ENCODE measurements around the gene ZFC3H1. TPM values are rescaled to one million over a fixed set of nuclear protein-coding genes. Genes with fewer than 3 reads are reported as not detected.

ZFC3H1 gene
- total and polyA plus RNA-seq, 2 of the 8 experiments (the other 6 are each of a cell fraction or from before 2014, with no cell fraction given): 20.0 to 32.4 TPM

DNA sequence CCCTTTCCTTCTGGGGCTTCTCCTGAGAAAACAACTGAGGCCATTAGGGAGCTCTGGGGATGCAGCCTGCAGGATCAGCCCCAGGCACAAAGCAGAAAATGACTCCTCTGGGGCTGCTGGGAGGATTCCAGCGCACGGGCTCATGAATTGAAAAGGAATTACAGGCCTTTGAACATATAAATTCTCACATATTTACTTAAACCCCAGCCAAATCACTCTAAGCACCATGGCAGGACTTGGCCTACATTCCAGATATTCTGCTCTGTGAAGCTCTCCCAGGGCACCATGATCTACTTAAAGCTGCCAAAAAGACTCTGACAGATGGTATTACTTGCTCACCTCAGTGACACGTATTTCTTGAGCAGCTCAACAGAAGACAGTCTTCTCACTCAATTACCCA lies 87.2 kb downstream of the ZFC3H1 start (continued):
- TF ChIP-seq, protein P1, sequence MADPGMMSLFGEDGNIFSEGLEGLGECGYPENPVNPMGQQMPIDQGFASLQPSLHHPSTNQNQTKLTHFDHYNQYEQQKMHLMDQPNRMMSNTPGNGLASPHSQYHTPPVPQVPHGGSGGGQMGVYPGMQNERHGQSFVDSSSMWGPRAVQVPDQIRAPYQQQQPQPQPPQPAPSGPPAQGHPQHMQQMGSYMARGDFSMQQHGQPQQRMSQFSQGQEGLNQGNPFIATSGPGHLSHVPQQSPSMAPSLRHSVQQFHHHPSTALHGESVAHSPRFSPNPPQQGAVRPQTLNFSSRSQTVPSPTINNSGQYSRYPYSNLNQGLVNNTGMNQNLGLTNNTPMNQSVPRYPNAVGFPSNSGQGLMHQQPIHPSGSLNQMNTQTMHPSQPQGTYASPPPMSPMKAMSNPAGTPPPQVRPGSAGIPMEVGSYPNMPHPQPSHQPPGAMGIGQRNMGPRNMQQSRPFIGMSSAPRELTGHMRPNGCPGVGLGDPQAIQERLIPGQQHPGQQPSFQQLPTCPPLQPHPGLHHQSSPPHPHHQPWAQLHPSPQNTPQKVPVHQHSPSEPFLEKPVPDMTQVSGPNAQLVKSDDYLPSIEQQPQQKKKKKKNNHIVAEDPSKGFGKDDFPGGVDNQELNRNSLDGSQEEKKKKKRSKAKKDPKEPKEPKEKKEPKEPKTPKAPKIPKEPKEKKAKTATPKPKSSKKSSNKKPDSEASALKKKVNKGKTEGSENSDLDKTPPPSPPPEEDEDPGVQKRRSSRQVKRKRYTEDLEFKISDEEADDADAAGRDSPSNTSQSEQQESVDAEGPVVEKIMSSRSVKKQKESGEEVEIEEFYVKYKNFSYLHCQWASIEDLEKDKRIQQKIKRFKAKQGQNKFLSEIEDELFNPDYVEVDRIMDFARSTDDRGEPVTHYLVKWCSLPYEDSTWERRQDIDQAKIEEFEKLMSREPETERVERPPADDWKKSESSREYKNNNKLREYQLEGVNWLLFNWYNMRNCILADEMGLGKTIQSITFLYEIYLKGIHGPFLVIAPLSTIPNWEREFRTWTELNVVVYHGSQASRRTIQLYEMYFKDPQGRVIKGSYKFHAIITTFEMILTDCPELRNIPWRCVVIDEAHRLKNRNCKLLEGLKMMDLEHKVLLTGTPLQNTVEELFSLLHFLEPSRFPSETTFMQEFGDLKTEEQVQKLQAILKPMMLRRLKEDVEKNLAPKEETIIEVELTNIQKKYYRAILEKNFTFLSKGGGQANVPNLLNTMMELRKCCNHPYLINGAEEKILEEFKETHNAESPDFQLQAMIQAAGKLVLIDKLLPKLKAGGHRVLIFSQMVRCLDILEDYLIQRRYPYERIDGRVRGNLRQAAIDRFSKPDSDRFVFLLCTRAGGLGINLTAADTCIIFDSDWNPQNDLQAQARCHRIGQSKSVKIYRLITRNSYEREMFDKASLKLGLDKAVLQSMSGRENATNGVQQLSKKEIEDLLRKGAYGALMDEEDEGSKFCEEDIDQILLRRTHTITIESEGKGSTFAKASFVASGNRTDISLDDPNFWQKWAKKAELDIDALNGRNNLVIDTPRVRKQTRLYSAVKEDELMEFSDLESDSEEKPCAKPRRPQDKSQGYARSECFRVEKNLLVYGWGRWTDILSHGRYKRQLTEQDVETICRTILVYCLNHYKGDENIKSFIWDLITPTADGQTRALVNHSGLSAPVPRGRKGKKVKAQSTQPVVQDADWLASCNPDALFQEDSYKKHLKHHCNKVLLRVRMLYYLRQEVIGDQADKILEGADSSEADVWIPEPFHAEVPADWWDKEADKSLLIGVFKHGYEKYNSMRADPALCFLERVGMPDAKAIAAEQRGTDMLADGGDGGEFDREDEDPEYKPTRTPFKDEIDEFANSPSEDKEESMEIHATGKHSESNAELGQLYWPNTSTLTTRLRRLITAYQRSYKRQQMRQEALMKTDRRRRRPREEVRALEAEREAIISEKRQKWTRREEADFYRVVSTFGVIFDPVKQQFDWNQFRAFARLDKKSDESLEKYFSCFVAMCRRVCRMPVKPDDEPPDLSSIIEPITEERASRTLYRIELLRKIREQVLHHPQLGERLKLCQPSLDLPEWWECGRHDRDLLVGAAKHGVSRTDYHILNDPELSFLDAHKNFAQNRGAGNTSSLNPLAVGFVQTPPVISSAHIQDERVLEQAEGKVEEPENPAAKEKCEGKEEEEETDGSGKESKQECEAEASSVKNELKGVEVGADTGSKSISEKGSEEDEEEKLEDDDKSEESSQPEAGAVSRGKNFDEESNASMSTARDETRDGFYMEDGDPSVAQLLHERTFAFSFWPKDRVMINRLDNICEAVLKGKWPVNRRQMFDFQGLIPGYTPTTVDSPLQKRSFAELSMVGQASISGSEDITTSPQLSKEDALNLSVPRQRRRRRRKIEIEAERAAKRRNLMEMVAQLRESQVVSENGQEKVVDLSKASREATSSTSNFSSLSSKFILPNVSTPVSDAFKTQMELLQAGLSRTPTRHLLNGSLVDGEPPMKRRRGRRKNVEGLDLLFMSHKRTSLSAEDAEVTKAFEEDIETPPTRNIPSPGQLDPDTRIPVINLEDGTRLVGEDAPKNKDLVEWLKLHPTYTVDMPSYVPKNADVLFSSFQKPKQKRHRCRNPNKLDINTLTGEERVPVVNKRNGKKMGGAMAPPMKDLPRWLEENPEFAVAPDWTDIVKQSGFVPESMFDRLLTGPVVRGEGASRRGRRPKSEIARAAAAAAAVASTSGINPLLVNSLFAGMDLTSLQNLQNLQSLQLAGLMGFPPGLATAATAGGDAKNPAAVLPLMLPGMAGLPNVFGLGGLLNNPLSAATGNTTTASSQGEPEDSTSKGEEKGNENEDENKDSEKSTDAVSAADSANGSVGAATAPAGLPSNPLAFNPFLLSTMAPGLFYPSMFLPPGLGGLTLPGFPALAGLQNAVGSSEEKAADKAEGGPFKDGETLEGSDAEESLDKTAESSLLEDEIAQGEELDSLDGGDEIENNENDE (IDR thresholded peaks at IDR 0.05; ENCODE audit: insufficient replicate concordance, low read length): no peak
- TF ChIP-seq ASH2L (IDR thresholded peaks at IDR 0.05; ENCODE audit: low read length) (no peak), CBX8 (IDR thresholded peaks at IDR 0.05; ENCODE audit: borderline replicate concordance, low read depth, low read length) (no peak), RXRA (IDR thresholded peaks at IDR 0.05; ENCODE audit: insufficient read depth, low read depth, low read length) (no peak), HDAC6 (IDR thresholded peaks at IDR 0.05; ENCODE audit: low read depth, low read length) (no peak), EGR1 (IDR thresholded peaks at IDR 0.05; ENCODE audit: borderline replicate concordance, low read depth, low read length) (no peak), PHF8 (conservative IDR thresholded peaks at IDR 0.05; ENCODE audit: low read depth, low read length) (no peak), SUZ12 (IDR thresholded peaks at IDR 0.05; ENCODE audit: low read length) (no peak), RAD21 (IDR thresholded peaks at IDR 0.05 in 1 of 2, conservative IDR thresholded peaks at IDR 0.05 in 1 of 2; ENCODE audit: low read depth in 2 of 2, low read length in 2 of 2) (no peak), EP300 (IDR thresholded peaks at IDR 0.05; ENCODE audit: borderline replicate concordance in 1 of 2, low read depth in 2 of 2, low read length in 2 of 2) (no peak)
- TF ChIP-seq, protein P2, sequence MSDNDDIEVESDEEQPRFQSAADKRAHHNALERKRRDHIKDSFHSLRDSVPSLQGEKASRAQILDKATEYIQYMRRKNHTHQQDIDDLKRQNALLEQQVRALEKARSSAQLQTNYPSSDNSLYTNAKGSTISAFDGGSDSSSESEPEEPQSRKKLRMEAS (IDR thresholded peaks at IDR 0.05): no peak

Measured in H1 (cell line).